GM12878 (cell line): ENCODE data around the gene IPO5.

Experiments
- CHD1 ChIP-seq: IDR thresholded peaks from 2 replicates; pipeline ENCODE4 v1.6.1; 2012; ENCODE audit warnings: low read depth, low read length, improper control_type of control experiment
- MXI1 ChIP-seq: fragments of 150-350 bp; IDR thresholded peaks from 2 replicates; pipeline ENCODE4 v1.6.1; 2011; ENCODE audit warnings: low read depth, mild to moderate bottlenecking, inconsistent platforms, low read length, improper control_type of control experiment

GRCh38 chr13:98007001-98007400, 53.5 kb downstream of the IPO5 start:
- TF ChIP-seq CHD1 = no peak
- TF ChIP-seq MXI1 = no peak
